GM20431 (cell line): ENCODE measurements around the gene YJEFN3.

Experiments
- in situ Hi-C: fragments of 300-500 bp; cut with MseI, MboI; formaldehyde crosslinking; loops from one replicate; pipeline ENCODE4 v1.15.0; 2020; ENCODE audit warnings: low sequenced_read_pairs; ENCODE audit not compliant: unreplicated experiment

The YJEFN3 gene

GRCh38 chr19:19535311-19536191 is 6.8 kb downstream of the YJEFN3 start:
- in situ Hi-C loops = loop anchor here (25.0 kb wide), 3 partner anchors 102 to 752 kb away; partner anchors contain the start of genes GMIP and LPAR2

- in situ Hi-C loops = loop anchor here (25.0 kb wide), 3 partner anchors 100 to 750 kb away; partner anchors contain the start of genes GMIP and LPAR2
Observed at GRCh38 chr19:19537075-19538048, 8.7 kb downstream of the YJEFN3 start.

- in situ Hi-C loops = loop anchor here (25.0 kb wide), 3 partner anchors 99 to 749 kb away; partner anchors contain the start of genes GMIP and LPAR2
Observed at GRCh38 chr19:19538061-19538784, 9.5 kb downstream of the YJEFN3 start, which contains the start of gene CILP2. CILP2 (plus strand) TSS chr19:19538265; CDS start chr19:19538350, 85 bp downstream.

- in situ Hi-C loops = loop anchor here (25.0 kb wide), 3 partner anchors 99 to 749 kb away; partner anchors contain the start of genes GMIP and LPAR2
Observed at GRCh38 chr19:19538785-19539166, 10.1 kb downstream of the YJEFN3 start.

- in situ Hi-C loops = loop anchor here (25.0 kb wide), 3 partner anchors 98 to 748 kb away; partner anchors contain the start of genes GMIP and LPAR2
Observed at GRCh38 chr19:19539698-19540063, 11.0 kb downstream of the YJEFN3 start.

GRCh38 chr19:19540064-19540714 is 11.5 kb downstream of the YJEFN3 start:
- in situ Hi-C loops = loop anchor here (25.0 kb wide), 3 partner anchors 97 to 747 kb away; partner anchors contain the start of genes GMIP and LPAR2

GRCh38 chr19:19540715-19541515 is 12.2 kb downstream of the YJEFN3 start:
- in situ Hi-C loops = loop anchor here (25.0 kb wide), 3 partner anchors 96 to 746 kb away; partner anchors contain the start of genes GMIP and LPAR2

- in situ Hi-C loops = loop anchor here (25.0 kb wide), 3 partner anchors 96 to 746 kb away; partner anchors contain the start of genes GMIP and LPAR2
Observed at GRCh38 chr19:19541616-19542015, 12.9 kb downstream of the YJEFN3 start.

- in situ Hi-C loops = loop anchor here (25.0 kb wide), 3 partner anchors 95 to 745 kb away; partner anchors contain the start of genes GMIP and LPAR2
Observed at GRCh38 chr19:19542507-19542906, 13.8 kb downstream of the YJEFN3 start.

GRCh38 chr19:19543101-19543500 is 14.4 kb downstream of the YJEFN3 start:
- in situ Hi-C loops = loop anchor here (25.0 kb wide), 3 partner anchors 94 to 744 kb away; partner anchors contain the start of genes GMIP and LPAR2

GRCh38 chr19:19543640-19544039 is 14.9 kb downstream of the YJEFN3 start:
- in situ Hi-C loops = loop anchor here (25.0 kb wide), 3 partner anchors 94 to 744 kb away; partner anchors contain the start of genes GMIP and LPAR2

GRCh38 chr19:19544257-19544953 is 15.7 kb downstream of the YJEFN3 start:
- in situ Hi-C loops = loop anchor here (25.0 kb wide), 3 partner anchors 93 to 743 kb away; partner anchors contain the start of genes GMIP and LPAR2

- in situ Hi-C loops = loop anchor here (25.0 kb wide), 3 partner anchors 92 to 742 kb away; partner anchors contain the start of genes GMIP and LPAR2
Observed at GRCh38 chr19:19544954-19545591, 16.4 kb downstream of the YJEFN3 start.

- in situ Hi-C loops = loop anchor here (25.0 kb wide), 3 partner anchors 92 to 742 kb away; partner anchors contain the start of genes GMIP and LPAR2
Observed at GRCh38 chr19:19545707-19546106, 17.0 kb downstream of the YJEFN3 start.

GRCh38 chr19:19546751-19547162 is 18.0 kb downstream of the YJEFN3 start:
- in situ Hi-C loops = loop anchor here (25.0 kb wide), 3 partner anchors 91 to 741 kb away; partner anchors contain the start of genes GMIP and LPAR2
